ENCODE results near the gene INTS6.

GRCh38 chr13:51322826-51323225 lies 130.0 kb downstream of the INTS6 start:
- TF ChIP-seq EZH2phosphoT487 (IDR thresholded peaks at IDR 0.05; ENCODE audit: insufficient read depth, low read depth), result no peak
- no peak for TF ChIP-seq EZH2 (IDR thresholded peaks at IDR 0.05; ENCODE audit: insufficient read depth, poor library complexity, severe bottlenecking)
